GM10847 (cell line): Measurements from ENCODE around the gene CCDC157.

Experiments
- POLR2A ChIP-seq: IDR thresholded peaks from 2 replicates; pipeline ENCODE4 v1.6.1; 2011; ENCODE audit not compliant: insufficient read length; ENCODE audit errors: extremely low read depth

CCDC157 gene

GRCh38 chr22:30335236-30335635 is 21.6 kb upstream of the CCDC157 start:
- TF ChIP-seq POLR2A = no peak

GRCh38 chr22:30336752-30337460 is 19.9 kb upstream of the CCDC157 start:
- no peak for TF ChIP-seq POLR2A

- TF ChIP-seq POLR2A = no peak
Measured at GRCh38 chr22:30337461-30337778, 19.4 kb upstream of the CCDC157 start.

GRCh38 chr22:30338802-30339201 is 18.0 kb upstream of the CCDC157 start:
- TF ChIP-seq POLR2A = no peak

- TF ChIP-seq POLR2A = no peak
Measured at GRCh38 chr22:30340911-30341685, 15.7 kb upstream of the CCDC157 start.

GRCh38 chr22:30344447-30345200 is 12.2 kb upstream of the CCDC157 start:
- no peak for TF ChIP-seq POLR2A

- TF ChIP-seq POLR2A = no peak
Measured at GRCh38 chr22:30347255-30347892, 9.4 kb upstream of the CCDC157 start.

- no peak for TF ChIP-seq POLR2A
Measured at GRCh38 chr22:30348404-30348803, 8.4 kb upstream of the CCDC157 start.

- no peak for TF ChIP-seq POLR2A
Measured at GRCh38 chr22:30348809-30349208, 8.0 kb upstream of the CCDC157 start.

- no peak for TF ChIP-seq POLR2A
Measured at GRCh38 chr22:30351226-30351625, 5.6 kb upstream of the CCDC157 start.

- no peak for TF ChIP-seq POLR2A
Measured at GRCh38 chr22:30354644-30355043, 2.2 kb upstream of the CCDC157 start.

- TF ChIP-seq POLR2A = no peak
Measured at GRCh38 chr22:30357236-30357570, 396 bp downstream of the CCDC157 start.

- TF ChIP-seq POLR2A = no peak
Measured at GRCh38 chr22:30357650-30358215, 926 bp downstream of the CCDC157 start.

GRCh38 chr22:30358541-30358940 is 1.7 kb downstream of the CCDC157 start:
- TF ChIP-seq POLR2A = no peak

GRCh38 chr22:30361916-30362650 is 5.3 kb downstream of the CCDC157 start:
- no peak for TF ChIP-seq POLR2A

GRCh38 chr22:30362651-30363281 is 6.0 kb downstream of the CCDC157 start:
- no peak for TF ChIP-seq POLR2A
